ENCODE data around the gene CHST9.

CHST9 gene

DNA sequence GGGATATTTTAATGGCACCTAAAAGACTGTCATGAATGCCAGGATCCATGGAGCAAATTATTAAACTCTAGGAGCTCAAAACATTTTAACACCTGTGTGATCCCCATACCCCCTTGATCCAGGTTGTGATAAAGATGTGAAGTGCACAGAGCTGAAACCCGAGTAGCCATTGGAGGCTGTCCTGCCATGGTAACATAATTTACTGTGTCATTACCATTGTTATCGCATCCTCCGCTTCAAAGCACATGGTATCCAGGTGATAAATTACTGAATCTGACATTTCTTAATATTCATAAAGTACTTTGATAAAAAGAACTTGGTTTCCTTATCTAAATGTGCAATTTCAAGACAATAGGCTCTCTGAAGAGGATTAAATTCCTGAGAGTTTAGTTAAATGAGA, 109.3 kb downstream of the CHST9 start:
- no peak for DNase-seq

DNA sequence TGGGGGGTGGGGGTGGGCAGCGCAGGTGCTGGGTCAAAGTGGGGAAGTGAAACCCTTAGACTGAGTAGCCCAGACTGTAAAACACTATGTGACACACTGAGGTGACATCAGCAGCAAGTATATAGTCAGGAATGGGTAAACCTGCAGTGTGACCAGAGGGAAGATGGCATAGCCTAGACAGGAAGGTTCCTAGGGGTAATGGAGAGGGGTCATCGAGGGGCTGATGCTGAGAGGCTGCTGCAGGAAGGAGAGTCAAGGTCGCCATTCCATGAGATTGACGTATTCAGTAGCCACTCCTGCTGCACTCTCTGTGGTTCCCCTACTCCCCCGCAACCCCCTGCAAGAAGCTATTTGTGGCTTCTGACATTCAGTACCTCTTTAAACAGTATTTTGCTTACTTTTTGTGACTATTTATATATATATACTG, 111.7 kb downstream of the CHST9 start:
- no peak for DNase-seq

DNA sequence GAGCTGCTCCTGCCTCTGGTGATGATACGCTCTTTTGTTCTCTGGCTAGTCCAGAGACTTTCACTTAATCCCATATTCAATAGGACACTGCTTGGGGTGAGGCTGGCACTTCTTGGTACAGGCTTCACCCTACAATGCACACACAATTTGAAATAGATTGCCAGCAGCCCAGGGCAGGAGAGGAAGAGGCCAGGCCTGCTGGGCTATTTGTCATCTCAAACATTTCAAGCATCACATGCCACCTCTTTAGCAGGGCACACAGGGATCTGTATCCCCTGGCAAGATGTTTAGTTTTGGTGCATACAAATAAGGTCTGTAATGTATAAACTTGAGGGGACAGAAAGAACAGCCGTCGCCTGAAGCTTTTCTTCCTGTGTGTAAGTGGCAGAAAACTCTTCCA, 120.4 kb downstream of the CHST9 start:
- no peak for DNase-seq

DNA sequence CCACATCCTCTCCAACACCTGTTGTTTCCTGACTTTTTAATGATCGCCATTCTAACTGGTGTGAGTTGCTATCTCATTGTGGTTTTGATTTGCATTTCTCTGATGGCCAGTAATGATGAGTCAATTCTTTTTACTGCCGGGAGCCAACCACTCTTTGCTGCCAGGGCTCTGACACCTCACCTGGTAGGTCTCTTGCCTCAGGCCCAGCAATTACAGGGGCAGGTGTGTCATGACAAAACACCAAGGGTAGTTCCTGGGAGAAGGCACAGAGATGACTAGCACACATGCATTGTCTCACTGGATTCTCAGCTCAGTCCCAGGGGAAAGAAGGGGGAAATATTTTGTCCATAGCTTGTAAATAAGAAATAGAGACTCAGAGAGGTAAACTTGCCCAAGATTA, 122.3 kb downstream of the CHST9 start:
- peak; percentile 37 for DNase-seq

DNA sequence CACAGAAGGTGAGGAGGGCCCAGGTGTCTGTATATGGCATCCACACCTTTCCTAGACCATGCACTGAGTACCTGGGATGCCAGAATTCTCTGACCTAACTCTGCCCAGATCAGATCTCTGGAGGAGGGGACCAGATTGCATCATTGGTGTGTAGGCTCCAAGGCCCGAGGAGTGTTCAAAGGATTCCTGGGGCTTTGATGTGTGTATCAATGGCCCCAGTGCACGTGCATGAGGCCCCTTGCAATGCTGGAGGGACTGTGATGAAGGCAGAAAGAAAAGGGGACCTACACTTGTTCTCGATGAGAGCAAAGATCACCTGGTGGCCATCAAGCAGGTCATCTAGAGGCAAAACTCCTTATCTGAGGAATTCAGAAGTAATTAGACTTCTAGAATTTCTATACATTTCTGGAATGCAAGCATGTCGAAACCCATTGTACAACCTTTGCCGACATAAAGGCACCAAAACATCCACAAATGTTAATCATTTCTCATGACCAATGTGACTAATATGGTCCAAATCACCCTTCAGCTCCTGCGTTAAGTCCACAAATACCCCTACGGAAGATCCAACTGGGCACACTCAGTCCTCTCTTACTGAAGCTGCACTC, 123.5 kb downstream of the CHST9 start:
- DNase-seq: no peak

GRCh38 chr18:27057519-27058234, 127.4 kb downstream of the CHST9 start:
- DNase-seq: peak; percentile 71

GRCh38 chr18:27054926-27055325, 130.2 kb downstream of the CHST9 start:
- DNase-seq: no peak

GRCh38 chr18:27049969-27050368, 135.1 kb downstream of the CHST9 start:
- DNase-seq: no peak

DNA sequence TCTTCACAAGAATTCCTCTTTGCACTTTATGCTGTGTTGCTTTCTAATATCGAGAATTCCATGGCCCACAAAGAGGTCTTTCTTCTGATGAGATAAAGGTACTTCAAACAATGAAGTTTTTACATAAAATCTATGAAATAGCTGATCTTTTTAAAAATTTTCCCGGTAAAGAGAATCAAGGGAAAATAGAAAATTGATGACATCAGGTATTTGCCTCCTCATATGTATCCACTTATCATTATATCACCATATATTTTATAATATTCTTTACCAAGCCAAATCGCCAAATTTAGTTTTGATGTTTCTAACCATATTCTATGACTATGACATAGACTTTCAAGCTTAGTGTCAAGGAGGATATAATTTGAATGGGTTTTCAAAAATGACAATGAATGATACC, 139.8 kb downstream of the CHST9 start:
- no peak for DNase-seq

GRCh38 chr18:27042177-27042576, 142.9 kb downstream of the CHST9 start:
- no peak for DNase-seq

DNA sequence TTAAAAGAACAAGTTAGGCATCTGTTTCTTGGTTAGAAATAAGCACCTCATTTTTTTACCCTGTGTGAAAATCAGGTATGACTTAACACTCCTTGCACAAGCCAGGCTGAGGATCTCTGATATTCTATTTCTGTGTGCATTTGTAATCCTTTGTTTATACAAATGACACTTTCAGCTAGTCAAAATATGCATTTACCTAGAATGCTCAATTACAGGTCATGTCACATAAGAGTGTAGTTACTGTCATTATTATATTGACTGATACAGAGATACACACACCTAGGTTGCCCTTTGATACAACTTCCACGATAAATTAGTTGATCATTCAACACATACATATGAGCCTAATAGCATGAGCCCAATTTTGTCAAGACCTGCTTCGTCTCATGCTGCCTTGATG, 144.3 kb downstream of the CHST9 start:
- DNase-seq: no peak

DNA sequence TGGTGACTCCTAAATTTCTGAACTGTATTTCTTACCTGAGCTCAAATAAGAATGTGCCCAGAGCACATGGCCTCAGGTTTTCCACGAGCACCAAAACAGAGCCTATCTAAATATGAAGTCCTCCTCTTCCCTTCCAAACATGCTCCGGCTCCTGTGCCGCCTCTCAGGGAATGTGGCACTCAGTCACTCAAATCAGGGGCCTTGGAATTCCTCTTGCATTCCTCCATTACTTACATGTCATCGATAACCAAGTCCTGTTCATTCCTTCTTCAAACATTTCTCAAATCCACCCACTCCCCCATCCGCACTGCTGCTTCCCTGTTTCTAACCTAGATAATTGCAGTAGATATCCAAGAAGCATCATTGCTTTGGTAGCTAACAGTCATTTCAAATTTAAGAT, 151.4 kb downstream of the CHST9 start:
- DNase-seq: no peak

GRCh38 chr18:27030421-27030820, 154.7 kb downstream of the CHST9 start:
- DNase-seq: no peak

GRCh38 chr18:27022477-27022876, 162.6 kb downstream of the CHST9 start:
- no peak for DNase-seq

- peak; percentile 1 for DNase-seq
These were observed 167.1 kb downstream of the CHST9 start for GRCh38 chr18:27017901-27018500.

DNA sequence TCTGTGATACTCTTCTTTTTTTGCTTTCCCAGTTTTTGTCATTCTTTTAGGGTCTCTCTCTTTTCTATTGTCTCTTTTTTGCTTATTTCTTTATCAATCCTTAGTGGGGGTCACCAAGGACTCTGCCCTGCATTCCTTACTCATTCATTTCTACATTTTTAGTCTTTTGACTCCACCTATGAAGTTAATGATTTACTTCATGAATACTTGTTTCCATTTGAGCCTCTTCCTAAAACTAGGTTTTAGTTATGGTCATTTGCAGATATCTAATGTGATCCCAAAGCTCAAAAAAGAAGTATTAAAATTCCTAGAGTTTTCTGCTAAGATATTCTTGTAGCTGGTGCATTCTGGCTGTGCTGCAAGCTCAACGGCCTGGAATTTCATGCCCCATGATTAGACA, 170.3 kb downstream of the CHST9 start:
- no peak for DNase-seq

GRCh38 chr18:27010784-27011183, 174.3 kb downstream of the CHST9 start:
- no peak for DNase-seq

DNA sequence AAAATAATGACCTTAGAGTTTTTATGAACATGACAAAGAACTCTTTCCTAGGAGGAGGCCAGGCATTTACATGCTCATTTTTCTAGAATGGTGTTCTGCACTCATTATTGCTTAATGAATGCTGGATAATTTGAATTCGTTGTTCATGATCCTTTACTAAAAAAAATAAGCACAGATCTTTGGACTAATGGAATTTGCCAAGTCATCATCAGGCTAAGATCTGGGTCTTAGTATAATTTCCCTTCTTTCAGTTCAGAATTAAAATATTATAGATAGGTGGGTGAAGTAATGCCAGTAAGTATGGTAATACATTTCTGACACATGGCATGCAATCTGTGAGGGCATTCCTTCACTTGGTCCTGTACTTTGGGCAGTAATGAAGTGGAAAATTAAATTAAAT, 175.8 kb downstream of the CHST9 start:
- DNase-seq: no peak

DNA sequence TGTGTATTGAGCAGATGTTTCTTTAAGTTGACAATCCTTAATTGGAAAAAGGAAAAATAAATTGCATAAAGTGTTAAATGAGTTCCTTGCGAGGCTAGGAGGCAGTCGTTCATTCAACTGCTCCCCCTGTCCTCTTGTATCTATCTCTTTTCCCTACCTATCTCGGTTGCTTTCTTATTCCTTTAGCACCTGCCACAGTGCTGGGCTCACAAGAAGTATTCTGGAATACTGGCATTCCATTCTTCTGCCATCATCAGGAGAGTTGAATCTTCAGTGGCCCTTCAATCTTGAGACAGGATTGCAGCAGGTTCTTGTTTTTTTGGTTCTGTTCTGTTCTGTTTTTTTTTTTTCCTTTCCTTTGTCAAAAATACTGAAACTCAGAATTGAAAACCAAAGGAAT, 176.5 kb downstream of the CHST9 start:
- no peak for DNase-seq

GRCh38 chr18:27007880-27008279, 177.2 kb downstream of the CHST9 start:
- DNase-seq: no peak

GRCh38 chr18:27005589-27005988, 179.5 kb downstream of the CHST9 start:
- no peak for DNase-seq

DNA sequence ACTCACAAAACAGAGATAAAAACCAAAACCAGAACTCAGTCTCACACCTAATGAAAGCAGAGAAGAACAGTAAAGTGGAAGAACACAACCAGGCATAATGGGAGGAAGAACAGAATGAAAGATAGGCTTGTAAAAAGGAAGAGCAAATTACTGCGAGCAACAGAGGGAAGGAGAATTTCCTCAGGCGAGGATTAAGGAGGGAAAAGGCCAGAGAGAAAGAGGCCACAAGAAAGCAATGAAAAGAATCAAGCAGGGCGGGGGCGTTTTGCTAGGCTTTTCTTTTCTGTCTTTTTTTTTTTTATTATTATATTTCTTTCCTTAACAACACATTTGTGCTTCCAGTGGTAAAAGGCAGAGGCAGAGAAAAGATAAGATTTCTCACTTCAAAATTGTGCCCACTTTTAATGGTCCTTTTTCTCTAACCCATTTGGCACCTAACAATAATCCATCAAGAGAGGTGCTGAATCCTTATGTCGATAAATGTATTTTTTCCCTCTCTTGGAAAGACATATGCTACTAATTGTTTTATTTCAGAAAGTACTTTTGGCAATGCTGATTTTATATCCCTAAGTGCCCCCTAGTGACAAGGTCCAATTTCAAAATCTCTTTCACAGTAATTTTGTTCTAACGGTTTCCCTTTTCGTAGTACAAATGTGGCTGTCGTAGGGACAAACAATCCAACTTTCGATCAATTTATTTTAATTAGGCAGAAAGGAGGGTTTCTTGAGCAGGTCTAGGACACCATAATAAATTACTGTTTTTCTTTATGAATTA, 180.9 kb downstream of the CHST9 start:
- peak; percentile 39 for DNase-seq

DNA sequence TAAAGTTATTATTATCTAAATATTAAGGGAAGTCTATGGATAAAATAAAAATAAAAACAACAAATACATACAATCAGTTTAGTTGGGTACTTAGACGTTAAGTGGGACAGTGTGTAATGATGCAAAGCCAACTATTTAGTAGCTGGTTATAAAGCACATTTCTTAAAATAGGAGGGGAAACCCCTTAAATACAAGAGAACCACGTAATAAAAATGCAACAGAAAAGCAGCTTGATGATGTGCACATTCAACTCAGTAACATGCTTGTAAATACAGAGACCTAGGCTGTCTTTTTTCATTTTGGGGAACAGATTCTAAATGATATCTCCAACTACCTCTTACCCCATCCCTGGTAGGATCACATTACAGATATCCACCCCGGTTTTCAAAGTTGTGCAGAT, 185.3 kb downstream of the CHST9 start:
- no peak for DNase-seq

DNA sequence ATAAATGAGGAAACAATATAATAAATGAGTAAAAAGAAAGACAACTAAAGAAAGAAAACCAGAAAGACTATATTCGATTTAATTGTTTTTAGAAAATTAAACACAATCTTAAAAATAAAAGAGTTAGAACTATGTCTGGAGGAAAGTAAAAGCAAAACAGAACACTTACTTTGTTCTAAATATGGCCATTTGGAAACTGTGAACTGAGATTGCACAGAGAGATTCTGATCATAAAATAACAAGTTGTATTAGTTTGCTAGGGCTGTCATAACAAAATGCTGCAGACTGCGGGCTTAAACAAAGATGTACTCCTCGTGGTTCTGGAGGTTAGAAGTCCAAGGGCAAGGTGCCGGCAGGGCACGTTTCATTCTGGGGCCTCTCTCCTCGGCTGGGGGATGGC, 191.5 kb downstream of the CHST9 start:
- no peak for DNase-seq

Data from NCI-H526 treated with DMSO at 0.1 percent for 48 hours (cell line).